RKO (cell line): Measurements from ENCODE around the gene GRID2IP.

ENCODE experiments used
- DNase-seq: peaks from one replicate; pipeline ENCODE4 v3.0.0-alpha.2; 2016; ENCODE audit warnings: low spot score

The GRID2IP gene

DNA sequence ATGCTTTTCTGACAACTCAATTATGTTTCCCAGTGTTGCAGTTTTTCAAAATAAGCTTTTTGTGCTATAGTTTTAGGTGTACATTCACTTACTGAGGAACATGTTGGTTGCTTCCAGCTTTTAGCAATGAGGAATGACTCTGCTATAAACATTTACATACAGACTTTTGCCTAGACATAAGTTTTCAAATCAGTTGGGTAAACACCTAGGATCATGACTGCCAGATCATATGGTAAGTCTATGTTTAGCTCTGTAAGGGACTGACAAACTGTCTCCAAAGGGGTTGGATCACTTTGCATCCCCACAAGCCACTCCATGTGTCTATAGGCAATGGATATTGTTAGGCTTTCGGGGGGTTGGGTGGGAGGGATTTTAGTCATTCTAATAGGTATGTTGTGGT is 10.8 kb upstream of the GRID2IP start:
- DNase-seq: no peak

DNA sequence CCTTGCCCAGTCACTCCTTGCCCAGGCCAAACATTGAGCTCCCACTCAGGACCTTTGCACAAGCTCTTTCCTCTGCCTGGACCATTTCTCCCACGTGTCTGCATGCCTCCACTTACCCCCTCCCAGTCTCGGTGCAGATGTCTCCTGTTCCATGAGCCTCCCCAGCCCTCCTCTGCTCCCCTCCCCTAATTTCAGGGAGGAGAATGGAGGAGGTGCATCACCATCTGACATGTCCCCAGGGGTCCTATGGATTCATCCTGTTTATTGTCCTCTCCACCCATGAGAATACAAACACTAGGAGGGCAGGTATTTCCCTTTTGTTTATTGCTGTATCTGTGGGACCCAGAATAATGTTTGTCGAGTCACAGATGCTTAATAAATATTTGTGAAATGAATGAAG is 8.6 kb upstream of the GRID2IP start:
- DNase-seq: no peak

DNA sequence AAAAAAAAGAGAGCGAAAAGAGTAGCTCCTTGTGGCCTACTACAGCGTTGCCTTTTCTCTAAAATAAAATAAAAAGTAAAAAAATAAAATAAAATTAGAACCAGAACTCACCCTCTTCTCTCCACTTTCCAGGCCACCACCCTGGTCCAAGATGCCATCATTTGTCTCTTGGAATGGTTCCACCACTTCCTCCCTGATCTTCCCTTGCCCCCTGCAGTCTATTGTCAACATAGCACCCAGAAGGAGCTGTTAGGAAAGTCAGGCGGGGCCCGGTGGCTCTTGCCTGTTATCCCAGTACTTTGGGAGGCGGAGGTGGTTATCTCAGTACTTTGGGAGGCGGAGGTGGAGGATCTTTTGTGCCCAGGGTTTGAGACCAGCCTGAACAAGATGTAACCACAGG is 7.6 kb upstream of the GRID2IP start:
- peak; percentile 77 for DNase-seq

DNA sequence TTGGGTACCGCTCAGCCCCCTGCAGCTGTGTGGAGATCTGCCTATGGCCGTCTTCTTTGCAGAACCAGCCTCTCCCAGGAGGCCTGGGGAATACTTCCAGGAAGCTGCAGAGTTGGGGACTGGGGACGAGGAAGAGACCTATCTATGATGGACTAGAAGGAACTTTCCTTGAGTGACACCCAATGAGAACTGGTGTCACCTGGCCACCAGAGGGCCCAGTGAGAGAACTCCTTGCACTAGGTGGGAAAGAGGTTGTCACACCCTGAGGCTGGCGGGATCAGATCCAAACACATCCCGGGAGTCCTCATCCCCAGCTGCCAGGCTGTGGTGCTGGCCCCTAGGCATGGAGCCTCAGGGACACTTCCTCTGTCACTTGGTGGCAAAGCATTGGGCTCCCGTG is 4.9 kb upstream of the GRID2IP start:
- no peak for DNase-seq

DNA sequence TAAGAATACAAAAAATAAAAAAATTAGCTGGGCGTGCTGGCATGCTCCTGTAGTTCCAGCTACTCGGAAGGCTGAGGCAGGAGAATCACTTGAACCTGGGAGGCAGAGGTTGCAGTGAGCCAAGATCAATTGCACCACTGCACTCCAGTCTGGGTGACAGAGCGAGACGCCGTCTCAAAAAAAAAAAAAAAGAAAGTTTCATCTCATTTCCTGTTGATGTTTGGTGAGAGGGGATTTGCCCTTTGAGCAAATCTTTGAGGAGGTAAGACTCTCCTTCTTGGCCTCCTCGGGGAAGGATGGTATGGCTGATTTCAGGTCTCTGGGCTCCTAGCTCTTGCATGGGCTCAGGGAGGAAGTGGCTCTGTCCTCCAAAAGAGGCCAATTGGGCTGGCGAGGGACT is 3.6 kb upstream of the GRID2IP start:
- no peak for DNase-seq

DNA sequence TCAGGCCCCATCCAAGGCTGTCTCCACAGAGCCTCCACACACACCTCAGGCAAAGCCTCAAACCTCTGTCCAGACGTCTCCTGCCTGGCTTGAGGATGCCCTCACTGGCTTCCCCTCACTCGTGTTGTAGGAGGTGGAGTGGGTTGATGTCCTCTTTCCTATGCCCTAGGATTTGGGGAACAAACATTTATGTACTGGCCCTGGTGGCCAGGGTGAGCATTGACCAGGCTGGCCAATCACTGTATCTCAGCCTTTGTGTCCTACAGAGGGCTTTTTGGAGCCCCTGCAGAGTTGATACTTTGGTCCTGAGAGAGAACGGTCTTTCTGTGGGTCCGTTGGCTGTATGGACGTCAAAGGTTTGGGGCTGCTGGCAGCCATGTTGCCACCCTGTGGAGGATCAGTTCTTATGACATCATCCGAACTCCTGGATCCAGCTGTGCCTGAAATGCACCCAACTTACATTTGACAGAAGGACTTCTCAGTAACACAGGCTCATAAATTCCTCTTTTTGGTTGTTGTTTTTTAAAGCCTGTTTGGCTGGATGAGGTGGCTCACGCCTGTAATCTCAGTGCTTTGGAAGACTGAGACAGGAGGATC is 2.3 kb upstream of the GRID2IP start:
- no peak for DNase-seq

DNA sequence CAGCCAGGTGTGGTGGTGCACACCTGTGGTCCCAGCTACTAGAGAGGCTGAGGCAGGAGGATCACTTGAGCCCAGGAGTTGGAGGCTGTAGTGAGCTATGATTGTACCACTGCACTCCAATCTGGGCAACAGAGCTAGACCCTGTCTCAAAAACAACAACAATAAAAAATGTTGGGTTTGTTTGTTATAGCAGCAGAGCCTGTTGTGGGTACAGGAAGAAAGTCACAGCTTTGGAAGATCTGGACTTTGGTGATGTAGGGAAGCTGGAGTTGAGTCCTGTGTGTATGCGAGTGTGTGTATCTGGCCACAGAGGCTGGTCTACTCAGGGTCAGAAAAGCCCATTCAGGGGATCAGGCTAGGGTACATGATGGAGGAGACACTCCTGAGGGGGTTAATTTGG is 3.9 kb downstream of the GRID2IP start:
- no peak for DNase-seq

DNA sequence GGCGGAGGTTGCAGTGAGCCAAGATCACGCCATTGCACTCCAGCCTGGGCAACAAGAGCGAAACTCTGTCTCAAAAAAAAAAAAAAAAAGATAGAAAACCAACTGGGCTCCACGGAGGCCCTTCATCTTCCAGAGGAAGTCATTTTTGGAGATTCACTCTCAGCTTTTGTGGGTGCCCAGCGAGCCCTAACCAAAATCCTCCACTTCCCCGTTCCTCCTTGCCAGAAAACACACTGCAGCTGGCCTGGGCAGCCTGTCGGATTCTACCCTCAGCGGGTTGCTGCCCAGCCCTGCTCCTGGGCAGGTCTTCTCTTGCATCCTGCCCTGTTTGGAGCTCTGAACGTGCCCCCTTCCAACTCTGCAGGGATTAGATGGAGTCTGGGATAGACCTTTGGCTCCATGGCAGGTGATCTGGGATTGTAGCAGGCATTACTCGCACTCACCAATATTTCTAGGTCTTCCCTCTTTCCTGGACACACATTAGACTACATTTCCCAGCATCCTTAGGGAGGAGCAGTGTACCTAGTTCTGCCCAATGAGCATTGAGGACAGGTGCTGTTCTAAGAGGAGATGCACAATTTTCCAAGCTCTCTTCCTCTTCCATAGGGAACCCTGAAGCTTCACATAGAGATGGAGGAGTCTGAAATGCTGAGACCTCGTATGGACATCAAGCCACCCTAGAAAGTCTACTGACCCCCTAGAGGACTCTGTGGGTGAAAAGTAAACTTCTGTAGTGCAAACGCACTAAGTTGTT is 4.6 kb downstream of the GRID2IP start:
- DNase-seq: no peak

DNA sequence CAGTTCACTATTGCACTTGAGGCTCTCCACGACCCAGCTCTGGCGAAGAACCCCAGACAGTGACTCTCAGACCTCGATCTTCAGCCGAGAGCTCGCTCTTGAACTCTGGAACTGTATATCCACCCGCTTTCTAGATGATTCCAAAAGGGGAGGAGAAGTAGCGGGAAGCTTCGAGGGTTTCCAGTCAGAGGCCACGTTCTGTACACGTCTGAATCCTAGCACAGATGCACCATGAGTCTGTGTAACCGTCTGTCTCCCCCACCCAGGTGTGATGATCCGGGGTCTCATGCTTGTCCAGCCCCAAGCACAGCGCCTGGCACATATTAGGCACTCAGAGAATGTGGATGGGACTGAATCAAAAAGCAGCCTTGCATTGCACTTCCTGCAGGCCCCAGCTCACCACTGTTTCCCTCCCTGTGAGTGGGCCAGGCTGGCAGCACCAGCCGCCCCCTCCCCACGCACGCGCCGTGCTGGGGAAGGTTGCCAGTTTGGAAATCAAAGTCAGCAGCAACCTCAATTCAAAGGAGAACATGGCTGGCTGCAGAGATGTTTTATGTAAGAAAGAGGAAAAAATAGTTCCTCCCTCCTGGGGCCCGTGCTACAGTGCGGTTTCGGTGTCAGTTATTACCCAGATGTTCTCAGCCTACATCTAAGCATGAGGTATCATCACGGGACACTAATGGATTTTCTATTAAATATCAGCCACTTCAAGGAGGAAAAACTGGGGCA is 5.7 kb downstream of the GRID2IP start:
- DNase-seq: no peak

DNA sequence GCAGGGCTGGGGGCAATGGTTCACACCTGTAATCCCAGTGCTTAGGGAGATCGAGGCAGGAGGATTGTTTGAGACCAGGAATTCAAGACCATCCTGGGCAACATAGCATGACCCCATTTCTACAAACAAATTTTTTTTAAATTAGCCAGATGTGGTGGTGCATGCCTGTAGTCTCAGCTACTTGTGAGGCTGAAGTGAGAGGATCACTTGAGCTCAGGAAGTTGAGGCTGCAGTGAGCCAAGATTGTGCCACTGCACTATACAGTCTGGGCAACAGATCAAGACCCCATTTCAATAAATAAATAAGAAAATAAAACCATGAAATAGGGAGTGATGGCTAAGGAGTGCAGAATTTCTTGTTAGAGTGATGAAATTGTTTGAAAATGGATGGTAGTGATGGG is 8.9 kb downstream of the GRID2IP start:
- DNase-seq: no peak

DNA sequence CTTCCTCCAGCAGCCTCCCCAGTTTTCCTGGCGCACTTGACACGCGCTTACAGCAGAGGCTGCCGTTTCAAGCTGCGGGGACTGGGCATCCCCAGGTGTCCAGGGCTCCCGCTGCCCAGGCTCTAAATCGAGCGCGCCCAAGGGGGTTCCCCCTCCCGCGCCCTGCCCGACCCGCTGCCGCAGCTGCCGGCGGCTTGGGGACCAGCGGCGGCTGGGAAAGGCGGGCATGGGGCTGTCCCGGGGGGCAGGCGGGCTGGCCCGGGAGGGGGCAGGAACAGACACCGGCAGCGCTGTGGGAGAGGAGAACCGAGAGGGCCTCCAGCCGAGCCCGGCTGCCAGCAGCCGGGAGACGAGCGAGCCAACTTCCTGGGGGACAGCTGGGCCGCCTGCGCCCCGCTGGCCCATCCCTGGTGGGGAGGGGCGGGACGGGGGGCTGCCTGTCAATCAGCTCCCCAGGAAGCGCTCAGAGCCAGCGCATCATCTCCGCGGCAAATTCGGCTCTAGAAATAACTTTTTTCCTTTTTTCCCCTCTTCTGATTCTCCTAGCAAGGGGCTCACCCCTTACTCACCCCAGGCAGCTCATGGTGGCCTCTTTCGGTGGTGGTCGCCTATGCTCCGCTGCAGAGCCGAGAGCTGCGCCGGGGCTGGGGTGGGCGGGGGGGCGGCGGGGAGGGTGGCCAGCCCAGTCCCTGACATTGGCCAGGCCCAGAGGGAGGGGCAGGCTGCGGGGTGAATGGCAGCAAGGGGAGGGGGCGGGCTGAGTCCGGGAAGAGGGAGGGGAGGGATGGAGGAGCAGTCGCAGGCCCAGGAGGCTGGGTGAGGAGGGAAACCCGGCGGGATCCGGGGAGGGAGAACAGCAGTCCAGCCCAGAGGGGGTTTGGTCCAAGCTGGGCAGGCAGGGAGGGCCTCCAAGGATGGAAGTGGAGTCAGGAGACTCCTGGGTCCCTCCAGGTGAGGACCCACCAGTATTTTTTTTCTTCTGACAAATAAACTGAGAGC is 14.7 kb downstream of the GRID2IP start:
- DNase-seq: no peak

DNA sequence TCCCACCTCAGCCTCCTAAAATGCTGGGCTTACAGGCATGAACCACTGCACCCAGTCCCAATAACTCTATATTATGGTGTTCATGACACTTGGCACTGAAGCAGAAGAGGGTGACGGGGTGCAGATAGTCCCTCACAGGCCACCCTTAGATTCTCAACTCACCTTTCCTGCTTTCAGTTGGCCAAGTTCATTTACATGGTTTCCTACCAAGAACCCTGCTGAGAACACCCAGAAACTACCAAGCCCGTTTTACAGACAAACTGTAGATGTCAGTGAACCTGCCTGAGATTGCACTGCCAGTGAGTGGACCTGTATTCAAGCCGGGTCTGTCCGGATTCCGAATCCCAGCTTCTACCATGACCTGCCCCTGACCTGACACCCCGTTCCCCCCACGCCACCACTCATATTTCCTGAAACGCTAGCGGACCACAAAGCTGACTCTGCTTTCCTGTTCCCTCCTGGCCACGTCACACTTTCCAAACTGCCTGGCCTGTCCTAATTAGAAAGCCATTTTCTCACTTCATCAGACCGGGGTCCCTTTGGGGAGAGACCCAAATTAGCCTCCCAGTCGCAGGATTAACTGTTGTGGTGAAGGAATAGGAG is 17.3 kb downstream of the GRID2IP start:
- no peak for DNase-seq

DNA sequence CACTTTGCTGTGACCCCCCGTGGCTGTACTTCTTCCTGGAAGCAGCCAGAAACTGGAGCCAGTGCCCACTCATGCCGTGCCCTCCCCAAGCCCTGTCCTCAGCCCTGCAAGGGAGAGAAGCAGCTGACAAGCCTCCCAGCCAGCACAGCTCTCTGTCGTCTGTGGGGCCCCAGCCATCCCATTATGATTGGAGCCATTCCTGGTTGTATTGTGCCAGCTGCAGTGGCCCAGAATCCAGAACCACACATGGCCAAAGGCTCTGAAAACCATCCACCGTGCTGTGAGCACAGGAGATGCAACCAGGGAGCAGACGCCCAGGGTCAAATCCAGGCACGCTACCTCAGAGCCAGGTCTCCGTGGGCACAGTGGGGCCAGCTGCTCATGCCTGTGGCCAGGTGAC is 18.7 kb downstream of the GRID2IP start:
- DNase-seq: no peak

DNA sequence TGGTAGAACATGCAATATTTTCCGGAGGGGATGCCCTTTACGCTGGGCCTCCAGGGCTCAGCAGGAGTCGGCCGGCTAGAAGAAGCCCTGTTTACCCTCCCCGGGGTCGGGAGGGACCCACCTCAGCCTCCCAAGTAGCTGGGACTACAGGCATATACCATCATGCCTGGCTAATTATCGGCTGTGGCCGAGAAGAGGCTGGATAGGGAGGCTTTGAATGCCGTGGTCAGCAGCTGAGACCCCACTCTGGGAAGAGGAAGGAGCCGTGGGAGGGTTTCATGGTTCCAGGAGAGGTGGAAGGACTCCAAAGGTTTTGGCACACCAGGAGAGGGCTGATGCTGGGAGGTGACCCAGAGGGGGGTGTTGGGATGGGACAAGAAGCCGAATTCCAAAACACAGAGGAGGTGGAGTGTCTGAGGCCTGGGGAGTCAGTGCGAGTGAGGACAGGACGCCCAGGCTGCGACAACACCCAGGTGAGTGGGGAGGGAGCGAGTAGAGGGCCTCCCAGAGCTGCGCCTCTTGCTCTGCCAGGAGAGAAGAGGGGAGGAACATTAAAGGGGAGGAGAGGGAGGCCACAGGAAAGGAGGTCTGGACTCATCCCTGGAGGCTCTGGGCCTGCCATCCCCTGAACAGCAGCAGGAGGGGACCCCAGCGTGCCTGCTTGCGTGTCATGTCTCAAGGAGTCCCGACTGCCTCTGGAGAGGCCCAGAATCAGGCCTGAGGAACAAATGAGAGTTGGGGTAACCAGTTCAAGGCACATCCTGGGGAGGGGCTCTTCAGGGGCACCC is 19.6 kb downstream of the GRID2IP start:
- DNase-seq: no peak

DNA sequence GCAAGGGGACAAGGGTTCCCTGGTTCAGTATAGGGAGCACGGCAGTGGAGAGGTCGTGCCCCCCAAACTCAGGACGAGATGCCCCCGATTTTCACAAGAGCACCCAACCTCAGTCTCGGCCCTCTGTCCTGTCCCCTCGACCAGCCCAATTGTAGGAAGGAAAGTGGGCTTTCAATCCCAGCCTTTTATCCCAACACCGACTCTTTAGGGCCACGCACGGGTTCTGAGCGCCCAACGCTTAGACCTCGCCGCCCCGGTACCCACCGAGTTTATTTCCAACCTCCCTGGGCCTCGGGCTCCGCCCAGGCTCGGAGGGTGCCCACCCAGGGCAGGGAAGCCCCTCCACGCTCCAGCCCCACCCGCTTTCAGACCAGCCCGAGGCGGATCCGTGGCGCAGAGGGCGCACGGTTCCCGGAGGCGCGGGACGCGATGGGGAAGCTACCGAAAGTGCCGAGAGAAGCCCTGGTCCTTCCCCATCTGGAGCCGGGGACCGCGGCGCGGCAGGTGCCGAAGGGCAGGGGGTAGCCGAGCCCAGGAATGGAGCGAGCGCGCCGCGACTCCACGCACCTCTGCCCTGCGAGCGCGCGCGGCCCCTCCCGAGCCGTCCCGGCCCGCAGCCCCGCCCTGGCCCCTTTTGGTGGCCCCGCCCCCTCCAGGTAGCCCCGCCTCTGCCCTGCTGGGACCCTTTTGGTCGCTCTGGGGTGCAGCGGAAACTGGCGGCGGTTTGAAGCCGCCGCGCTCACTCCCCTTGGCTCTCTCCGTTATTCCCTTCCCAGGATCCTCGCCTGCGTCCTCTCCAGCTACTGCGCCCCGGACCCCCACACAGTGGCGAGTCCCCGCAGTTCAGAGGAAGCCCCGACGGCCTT is 20.4 kb downstream of the GRID2IP start:
- DNase-seq: no peak

DNA sequence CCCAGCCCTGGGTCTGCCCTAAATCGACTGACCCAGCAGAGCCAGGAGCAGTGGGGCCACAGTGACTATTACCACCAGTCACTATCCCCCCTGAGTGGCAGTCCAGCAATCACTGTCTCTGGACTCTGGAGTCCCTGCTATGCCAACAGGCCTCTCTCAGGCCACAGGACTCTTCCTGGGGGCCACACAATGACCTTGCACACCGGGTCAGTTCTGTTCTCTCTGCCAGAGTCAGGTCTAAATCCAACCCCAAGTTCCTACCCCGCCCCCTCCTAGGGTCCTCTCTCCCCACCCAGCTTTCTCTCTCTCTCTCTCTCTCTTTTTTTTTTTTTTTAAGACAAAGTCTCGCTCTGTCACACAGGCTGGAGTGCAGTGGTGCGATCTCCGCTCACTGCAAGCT is 21.6 kb downstream of the GRID2IP start:
- DNase-seq: no peak

DNA sequence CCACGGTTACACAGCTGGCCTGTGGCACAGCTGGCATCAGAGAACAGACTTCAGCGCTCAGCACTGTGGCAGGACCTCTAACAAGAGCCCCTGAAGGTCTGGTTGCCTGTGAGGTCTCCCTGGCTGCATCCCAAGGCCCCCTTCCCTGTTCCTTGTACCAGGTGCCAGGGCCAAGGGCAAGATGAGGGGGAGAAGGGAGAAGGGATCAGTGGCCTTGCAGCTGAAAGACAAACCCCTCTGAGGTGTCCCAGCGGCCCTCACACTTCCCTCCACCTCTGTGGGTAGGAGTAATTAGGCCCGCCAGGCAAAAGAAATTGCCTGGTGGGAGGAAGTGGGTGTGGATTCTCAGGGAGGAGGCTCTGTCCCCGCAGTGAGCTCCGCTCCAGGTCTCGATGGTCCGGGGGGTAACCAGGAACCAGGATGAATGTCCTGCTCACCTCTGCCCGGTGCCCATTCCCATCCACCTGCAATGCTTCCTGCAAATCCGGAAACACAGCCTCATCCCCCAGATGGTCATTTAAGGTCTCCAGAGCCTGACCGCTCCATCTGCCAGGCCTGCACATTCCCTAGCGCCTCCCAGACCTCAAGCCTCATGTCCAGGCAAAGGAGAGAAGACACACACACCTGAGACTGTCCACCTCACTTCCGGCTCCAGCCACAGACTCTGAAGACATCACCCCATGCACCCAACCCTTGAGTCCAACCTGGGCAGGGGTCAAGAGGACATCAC is 22.7 kb downstream of the GRID2IP start:
- no peak for DNase-seq

DNA sequence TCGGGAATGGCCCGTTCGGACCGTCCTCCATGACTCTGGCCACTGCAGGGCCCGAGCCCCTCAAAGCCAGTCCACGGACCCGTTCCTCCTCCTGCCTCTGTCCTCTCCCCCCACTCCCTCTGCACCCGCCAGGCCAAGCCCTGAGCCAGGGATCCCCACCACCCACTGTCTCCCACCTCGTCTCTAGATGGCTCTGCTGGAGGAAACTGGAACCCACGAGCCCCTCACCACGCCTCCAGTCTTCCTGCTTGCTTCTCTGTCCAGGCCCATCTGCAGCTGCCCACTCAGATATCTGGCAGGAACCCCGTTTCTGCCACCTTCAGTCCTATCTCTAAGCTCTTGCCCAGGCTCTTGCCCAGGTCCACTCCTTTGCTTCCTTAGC is 24.3 kb downstream of the GRID2IP start:
- no peak for DNase-seq
